GM19239 (cell line): ENCODE measurements around the gene CPTP.
A peak's percentile ranks its signal among the peaks of the same experiment; 100 is the strongest.

Experiments
- DNase-seq: peaks from one replicate; pipeline ENCODE4 v3.0.0; 2011; ENCODE audit warnings: low spot score; ENCODE audit not compliant: insufficient read length
- FAIRE-seq: peaks from 2 replicates; lab custom pipeline; 2011; peaks lifted over from hg19 to GRCh38; lab: Jason Lieb, UNC

The CPTP gene

GRCh38 chr1:1345860-1346500, 21.4 kb downstream of the CPTP start:
- FAIRE-seq: no peak

GRCh38 chr1:1346501-1346890, 21.9 kb downstream of the CPTP start:
- FAIRE-seq (no peak), DNase-seq (no peak)

More at GRCh38 chr1:1345860-1346500, 21.4 kb downstream of the CPTP start:
- DNase-seq: no peak

- DNase-seq (no peak), FAIRE-seq (no peak)
Measured at GRCh38 chr1:1347026-1347595, 22.5 kb downstream of the CPTP start.

GRCh38 chr1:1347663-1348419, 23.2 kb downstream of the CPTP start:
- no peak for FAIRE-seq
- DNase-seq: no peak

- FAIRE-seq (peak; percentile 42), DNase-seq (no peak)
Measured at GRCh38 chr1:1348420-1349255, 24.0 kb downstream of the CPTP start.

- peak; percentile 99 for DNase-seq
- no peak for FAIRE-seq
Measured at GRCh38 chr1:1349256-1350012, 24.8 kb downstream of the CPTP start, which contains the start of gene DVL1. Gene DVL1 (minus strand): TSS chr1:1349418. CDS start chr1:1349065, 353 bp downstream.

GRCh38 chr1:1351511-1352427, 27.2 kb downstream of the CPTP start:
- FAIRE-seq (no peak), DNase-seq (no peak)

- DNase-seq: no peak
- FAIRE-seq: no peak
Measured at GRCh38 chr1:1352786-1353388, 28.3 kb downstream of the CPTP start.

- FAIRE-seq: no peak
- no peak for DNase-seq
Measured at GRCh38 chr1:1353389-1354151, 29.0 kb downstream of the CPTP start.

- DNase-seq: no peak
- no peak for FAIRE-seq
Measured at GRCh38 chr1:1354271-1355247, 30.0 kb downstream of the CPTP start.

GRCh38 chr1:1355416-1355815, 30.8 kb downstream of the CPTP start:
- DNase-seq (no peak), FAIRE-seq (no peak)

- no peak for FAIRE-seq
- DNase-seq: no peak
Measured at GRCh38 chr1:1356166-1356795, 31.7 kb downstream of the CPTP start.

GRCh38 chr1:1356796-1357401, 32.3 kb downstream of the CPTP start:
- FAIRE-seq (no peak), DNase-seq (no peak)

- DNase-seq (no peak), FAIRE-seq (no peak)
Measured at GRCh38 chr1:1357871-1358432, 33.4 kb downstream of the CPTP start.
